ENCODE data around the gene LTBP3.
"Not testable (repeated sequence)": the region's sequence is repeated elsewhere in the genome, so short reads cannot be mapped to it uniquely, and the experiment has no call there.

The LTBP3 gene

GRCh38 chr11:65572356-65573051, 14.3 kb upstream of the LTBP3 start, which contains the start of gene FAM89B:
Gene FAM89B (plus strand): TSS chr11:65572538. CDS start chr11:65572670, 132 bp downstream.
- TF ChIP-seq POLR2A (IDR thresholded peaks at IDR 0.05; ENCODE audit: low read depth, low read length): peak; percentile 70; the same call in 1 of the 2 replicates
- no peak for DNase-seq (ENCODE audit: insufficient read length, low spot score)
- no peak for FAIRE-seq

DNA sequence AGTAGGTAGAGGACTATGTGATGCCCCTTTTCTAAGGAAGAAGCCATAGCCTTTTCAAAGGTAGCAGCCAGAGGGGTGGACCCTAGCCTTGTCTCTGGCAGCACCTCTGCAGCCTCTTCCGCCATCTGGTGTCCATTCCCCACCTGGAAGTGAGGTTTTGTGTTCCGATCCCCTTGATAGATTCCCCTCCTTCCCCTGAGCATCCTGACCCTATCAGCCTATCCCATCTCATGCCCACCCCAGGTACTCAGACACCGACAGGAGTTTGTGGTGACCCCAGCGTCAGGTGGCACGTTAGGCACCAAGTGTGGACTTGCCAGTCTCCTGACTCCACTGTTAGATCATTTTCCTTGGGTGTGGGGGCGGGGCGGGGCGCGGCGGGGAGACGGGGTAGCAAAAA, 13.8 kb upstream of the LTBP3 start:
- no peak for FAIRE-seq
- DNase-seq (ENCODE audit: insufficient read length, low spot score): no peak
- no peak for TF ChIP-seq POLR2A (IDR thresholded peaks at IDR 0.05; ENCODE audit: low read depth, low read length)

- FAIRE-seq (no peak), DNase-seq (ENCODE audit: insufficient read length, low spot score) (no peak)
- no peak for TF ChIP-seq POLR2A (IDR thresholded peaks at IDR 0.05; ENCODE audit: low read depth, low read length)
These were observed 13.3 kb upstream of the LTBP3 start for GRCh38 chr11:65571420-65571819.

- DNase-seq (ENCODE audit: insufficient read length, low spot score) (peak; percentile 97), FAIRE-seq (no peak)
- TF ChIP-seq POLR2A (IDR thresholded peaks at IDR 0.05; ENCODE audit: low read depth, low read length): peak; percentile 72; the same call in 1 of the 2 replicates
These were observed 12.1 kb upstream of the LTBP3 start, which contains the start of gene ZNRD2 for GRCh38 chr11:65569973-65570918. Gene ZNRD2 (plus strand): TSS chr11:65570477. CDS start chr11:65570492, 15 bp downstream.

GRCh38 chr11:65569164-65569972, 11.2 kb upstream of the LTBP3 start:
- FAIRE-seq (no peak), DNase-seq (ENCODE audit: insufficient read length, low spot score) (no peak)
- TF ChIP-seq POLR2A (IDR thresholded peaks at IDR 0.05; ENCODE audit: low read depth, low read length): peak; percentile 85; the same call in 1 of the 2 replicates

DNA sequence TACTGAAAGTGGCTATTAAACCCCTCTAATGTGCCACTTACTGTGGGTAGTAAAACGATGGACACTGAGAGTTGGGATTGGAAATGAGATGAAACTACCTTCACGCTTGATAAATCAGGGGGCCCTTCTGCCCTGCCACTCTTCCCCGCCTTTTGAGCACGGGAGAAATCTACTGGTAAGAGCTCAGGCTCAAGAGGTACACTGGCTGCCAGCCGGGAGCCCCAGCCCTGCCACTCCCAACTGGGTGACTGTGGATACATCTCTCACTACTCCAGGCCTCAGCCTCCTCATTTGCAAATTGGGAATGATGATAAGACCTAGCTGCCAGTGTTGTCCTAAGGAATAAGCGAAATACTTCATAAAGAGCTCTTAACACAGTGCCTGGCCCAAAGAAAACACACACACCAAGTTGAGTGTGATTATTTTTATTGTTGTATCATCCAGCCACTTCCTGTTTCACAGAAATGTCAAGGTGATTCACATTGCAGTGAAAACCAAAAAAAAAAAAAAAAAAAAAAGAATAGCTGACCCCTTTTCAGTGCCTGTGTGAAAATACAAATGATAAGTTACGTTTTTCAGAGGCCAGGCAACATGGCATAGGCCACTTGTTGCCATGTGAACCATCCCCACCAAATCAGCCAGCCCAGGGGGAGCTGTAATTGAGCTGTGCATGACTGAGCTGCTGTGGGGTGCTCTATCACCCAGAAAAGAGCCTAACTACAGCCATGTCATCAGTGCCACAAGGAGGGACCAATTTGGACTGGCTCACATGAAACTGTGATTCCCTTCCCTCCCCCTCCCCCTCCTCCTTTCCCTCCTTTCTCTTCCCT, 7.7 kb upstream of the LTBP3 start:
- FAIRE-seq: no peak
- no peak for DNase-seq (ENCODE audit: insufficient read length, low spot score)
- TF ChIP-seq POLR2A (IDR thresholded peaks at IDR 0.05; ENCODE audit: low read depth, low read length): no peak

DNA sequence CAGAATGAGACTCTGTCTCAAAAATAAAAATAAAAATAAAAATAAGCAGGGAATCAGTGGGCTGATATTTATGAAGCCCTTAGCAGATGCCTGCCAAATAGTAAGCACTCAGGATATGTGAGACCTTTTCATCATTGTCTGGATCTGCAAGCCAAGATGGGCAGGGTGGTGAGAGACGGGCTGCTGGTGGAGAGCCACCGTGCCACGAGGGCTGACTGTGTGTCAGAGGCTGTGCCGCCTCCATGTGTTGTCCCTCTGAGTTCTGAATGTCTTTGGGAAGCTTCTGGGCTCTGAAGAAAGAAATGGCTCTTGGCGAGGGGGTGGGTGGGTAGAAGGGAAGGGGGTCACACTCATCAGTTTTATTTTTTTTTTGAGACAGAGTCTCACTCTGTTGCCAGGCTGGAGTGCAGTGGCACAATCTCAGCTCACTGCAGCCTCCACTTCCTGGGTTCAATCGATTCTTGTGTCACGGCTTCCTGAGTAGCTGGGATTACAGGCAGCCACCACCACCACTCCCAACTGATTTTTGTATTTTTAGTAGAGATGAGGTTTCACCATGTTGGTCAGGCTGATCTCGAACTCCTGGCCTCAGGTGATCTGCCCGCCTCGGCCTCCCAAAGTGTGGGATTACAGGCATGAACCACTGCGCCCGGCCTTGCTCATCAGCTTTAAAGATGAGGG, 6.9 kb upstream of the LTBP3 start:
- not testable (repeated sequence) for FAIRE-seq; DNase-seq (ENCODE audit: insufficient read length, low spot score)

GRCh38 chr11:65563601-65564000, 5.4 kb upstream of the LTBP3 start:
- FAIRE-seq (no peak), DNase-seq (ENCODE audit: insufficient read length, low spot score) (no peak)
- TF ChIP-seq POLR2A (IDR thresholded peaks at IDR 0.05; ENCODE audit: low read depth, low read length): no peak

- TF ChIP-seq POLR2A (IDR thresholded peaks at IDR 0.05; ENCODE audit: low read depth, low read length): no peak
- FAIRE-seq (no peak), DNase-seq (ENCODE audit: insufficient read length, low spot score) (no peak)
These were observed 4.6 kb upstream of the LTBP3 start for GRCh38 chr11:65562788-65563187.

DNA sequence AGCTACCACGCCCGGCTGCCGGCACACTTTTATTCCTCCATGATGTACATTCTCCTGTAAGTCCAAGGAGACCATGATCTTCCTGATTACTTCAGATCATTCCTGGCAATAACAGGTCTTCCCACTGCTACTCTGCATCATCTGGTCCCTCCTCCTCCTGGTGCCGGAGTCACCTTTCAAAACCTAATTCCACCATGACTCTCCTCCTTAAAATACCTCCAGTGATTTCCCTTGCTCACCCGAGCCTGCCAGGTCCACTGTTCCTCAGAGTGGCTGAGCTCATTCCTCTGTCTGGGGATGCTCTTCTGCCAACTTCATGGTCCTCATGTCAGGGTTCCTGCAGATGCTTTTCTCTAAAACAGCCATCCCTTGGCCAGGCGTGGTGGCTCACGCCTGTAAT, 3.9 kb upstream of the LTBP3 start:
- FAIRE-seq: no peak

GRCh38 chr11:65560555-65561418, 2.6 kb upstream of the LTBP3 start:
- FAIRE-seq (no peak), DNase-seq (ENCODE audit: insufficient read length, low spot score) (no peak)
- TF ChIP-seq POLR2A (IDR thresholded peaks at IDR 0.05; ENCODE audit: low read depth, low read length): peak; percentile 63

More for the DNA sequence above, 3.9 kb upstream of the LTBP3 start:
- TF ChIP-seq POLR2A (IDR thresholded peaks at IDR 0.05; ENCODE audit: low read depth, low read length): no peak
- no peak for DNase-seq (ENCODE audit: insufficient read length, low spot score)

Data from H54 (cell line).